Epithelial cell of proximal tubule (primary cell): Measurements from ENCODE around the gene C8A. TPM values are rescaled to one million over a fixed set of nuclear protein-coding genes. Genes with fewer than 3 reads are reported as not detected.

Source experiments
- DNase-seq: peaks from one replicate; pipeline ENCODE4 v3.0.0-alpha.2; 2011; ENCODE audit warnings: low read depth
- H3K4me3 ChIP-seq: 2 replicates; pipeline ENCODE4 v1.5.1; 2011; ENCODE audit warnings: low read depth, mild to moderate bottlenecking, low read length
- CTCF ChIP-seq: conservative IDR thresholded peaks from 2 replicates; pipeline ENCODE4 v1.5.1; 2012; ENCODE audit warnings: low read depth, mild to moderate bottlenecking, low read length
- total RNA-seq: library from RNA; depleted of rRNA; stranded (reverse); fragments of >200 nt; gene quantifications from 2 replicates; pipeline ENCODE4 v1.2.3, GENCODE V29; 2015

Gene C8A
- total RNA-seq, 1 donor from 2014 or later: not detected

GRCh38 chr1:56850411-56850810, 4.2 kb upstream of the C8A start:
- DNase-seq: no peak
- H3K4me3 ChIP-seq: no peak overlapping the region
- no peak for TF ChIP-seq CTCF

- no peak for TF ChIP-seq CTCF
- no peak for DNase-seq
- H3K4me3 ChIP-seq: no peak overlapping the region
These were observed 3.7 kb upstream of the C8A start for GRCh38 chr1:56850922-56851321.

GRCh38 chr1:56852476-56852875, 2.1 kb upstream of the C8A start:
- no peak overlapping the region for H3K4me3 ChIP-seq
- TF ChIP-seq CTCF: no peak
- no peak for DNase-seq

- no peak for TF ChIP-seq CTCF
- no peak for DNase-seq
- H3K4me3 ChIP-seq: no peak overlapping the region
These were observed 593 bp downstream of the C8A start for GRCh38 chr1:56855190-56855589.

GRCh38 chr1:56856186-56856585, 1.6 kb downstream of the C8A start:
- no peak for TF ChIP-seq CTCF
- no peak overlapping the region for H3K4me3 ChIP-seq

GRCh38 chr1:56859287-56859686, 4.7 kb downstream of the C8A start:
- no peak for TF ChIP-seq CTCF
- H3K4me3 ChIP-seq: no peak overlapping the region
- no peak for DNase-seq

More at GRCh38 chr1:56856186-56856585, 1.6 kb downstream of the C8A start:
- no peak for DNase-seq

GRCh38 chr1:56863265-56863992, 8.8 kb downstream of the C8A start:
- no peak for TF ChIP-seq CTCF
- H3K4me3 ChIP-seq: no peak overlapping the region
- no peak for DNase-seq
